Uterus (tissue), 4 donors: Measurements from ENCODE around the gene CCL16. TPM values are rescaled to one million over a fixed set of nuclear protein-coding genes. Genes with fewer than 3 reads are reported as not detected.

Experiments
- DNase-seq, 2 donors: peaks; one replicate each; pipeline ENCODE4 v3.0.0-alpha.2; 2019 to 2020
- H3K27ac ChIP-seq, 2 donors: fragments of 200-600 bp; sonication (generic); 1 replicate in 1 of 2; 2 replicates in 1 of 2; pipeline ENCODE4 v1.5.1; 2016 to 2018
- H3K27me3 ChIP-seq, 2 donors: fragments of 200-600 bp; sonication (generic); one replicate each; pipeline ENCODE4 v1.5.1; 2018 to 2019; ENCODE audit warnings: control low read depth in 1 of 2
- H3K36me3 ChIP-seq, 2 donors: fragments of 200-600 bp; sonication (generic); one replicate each; pipeline ENCODE4 v1.5.1; 2019; ENCODE audit warnings: control low read depth in 1 of 2
- H3K4me1 ChIP-seq, 2 donors: fragments of 200-600 bp; sonication (generic); one replicate each; pipeline ENCODE4 v1.5.1; 2018 to 2019; ENCODE audit warnings: control low read depth in 1 of 2
- H3K4me3 ChIP-seq, 2 donors: fragments of 200-600 bp; sonication (generic); 1 replicate in 1 of 2; 2 replicates in 1 of 2; pipeline ENCODE4 v1.5.1; 2018 to 2019; ENCODE audit warnings: mild to moderate bottlenecking in 1 of 2
- H3K9me3 ChIP-seq, 2 donors: fragments of 200-600 bp; sonication (generic); one replicate each; pipeline ENCODE4 v1.5.1; 2019; ENCODE audit warnings: control low read depth in 1 of 2
- CTCF ChIP-seq, 4 experiments: fragments of 200-600 bp in 2 of 4; fragments of 450-650 bp in 2 of 4; sonication (generic) in 2 of 4; IDR thresholded peaks; one replicate each; pipeline ENCODE4 v1.5.1; 2016 to 2019; ENCODE audit warnings: antibody characterized with exemption in 4 of 4, mild to moderate bottlenecking in 2 of 4, moderate library complexity in 1 of 4
- POLR2A ChIP-seq, 2 donors: fragments of 450-650 bp; IDR thresholded peaks; one replicate each; pipeline ENCODE4 v1.6.1; 2016; ENCODE audit warnings: antibody characterized with exemption in 2 of 2, mild to moderate bottlenecking in 1 of 2, moderate library complexity in 1 of 2
- intact Hi-C: fragments of 100-400 bp; cut with DNase I; formaldehyde crosslinking; loops from one replicate; pipeline ENCODE4 v1.15.1; 2023; ENCODE audit warnings: low total_unique reads
- total RNA-seq, 4 donors: library from RNA; depleted of rRNA in 3 of 4; stranded (reverse); fragments of >200 nt in 3 of 4; gene quantifications; one replicate each; pipeline versions ENCODE4 v1.1.0 to v1.2.4, GENCODE V29; 2014 to 2023
- donor health status: DM: yes; HTN: yes; CAD: no.

Gene CCL16
- total RNA-seq, 4 donors from 2014 or later = 1.6 TPM; not detected in 3

DNA sequence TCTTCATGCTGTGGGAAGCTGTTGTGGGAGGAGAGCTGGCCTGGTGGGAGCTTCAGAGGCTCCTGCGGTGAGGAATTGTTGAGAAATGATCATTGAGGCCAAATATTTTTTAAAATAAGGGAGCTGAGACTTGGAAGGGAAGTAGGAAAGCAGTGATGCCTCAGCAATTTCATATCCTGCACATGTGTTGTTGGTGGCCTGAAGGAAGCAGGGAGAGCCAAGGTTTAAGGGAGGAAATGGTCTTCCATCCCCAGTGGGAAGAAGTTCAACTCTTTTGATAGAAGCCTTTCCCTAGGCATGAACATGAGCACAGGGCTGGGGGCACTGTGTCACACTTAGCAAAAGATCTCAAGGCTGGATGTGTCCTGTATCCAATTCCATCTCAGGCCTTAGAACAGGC is 5.3 kb upstream of the CCL16 start, which contains the start of gene CCL14:
Gene CCL14, minus strand, starts transcription at position 87 of the 400 bp plus-strand sequence. Its CDS starts 80 bp downstream, at position 7.
- Histone ChIP-seq H3K36me3 (no peaks in the 10 kb centered on the region), H3K27me3 (no peaks in the 10 kb centered on the region), H3K27ac (peak within 1 kb of the TSS in 1 of 2 donors; percentile 34), H3K9me3 (no peaks in the 10 kb centered on the region), H3K4me3 (peak within 1 kb of the TSS in 1 of 2 donors; percentile 13), H3K4me1 (no peaks in the 10 kb centered on the region)
- intact Hi-C loops = no loop called here
- DNase-seq = no peak
- TF ChIP-seq POLR2A (IDR thresholded peaks at IDR 0.05) (no peak), CTCF (IDR thresholded peaks at IDR 0.05) (no peak)

GRCh38 chr17:35984140-35984539 is 2.8 kb upstream of the CCL16 start:
- DNase-seq = no peak
- Histone ChIP-seq H3K27ac (peak overlapping the region in 1 of 2 donors; percentile 33), H3K9me3 (no peaks in the 10 kb centered on the region), H3K27me3 (no peaks in the 10 kb centered on the region), H3K4me1 (no peaks in the 10 kb centered on the region), H3K36me3 (no peaks in the 10 kb centered on the region), H3K4me3 (no peak overlapping the region)
- no peak for TF ChIP-seq CTCF (IDR thresholded peaks at IDR 0.05)
- TF ChIP-seq POLR2A (IDR thresholded peaks at IDR 0.05) = no peak
- intact Hi-C loops = no loop called here

DNA sequence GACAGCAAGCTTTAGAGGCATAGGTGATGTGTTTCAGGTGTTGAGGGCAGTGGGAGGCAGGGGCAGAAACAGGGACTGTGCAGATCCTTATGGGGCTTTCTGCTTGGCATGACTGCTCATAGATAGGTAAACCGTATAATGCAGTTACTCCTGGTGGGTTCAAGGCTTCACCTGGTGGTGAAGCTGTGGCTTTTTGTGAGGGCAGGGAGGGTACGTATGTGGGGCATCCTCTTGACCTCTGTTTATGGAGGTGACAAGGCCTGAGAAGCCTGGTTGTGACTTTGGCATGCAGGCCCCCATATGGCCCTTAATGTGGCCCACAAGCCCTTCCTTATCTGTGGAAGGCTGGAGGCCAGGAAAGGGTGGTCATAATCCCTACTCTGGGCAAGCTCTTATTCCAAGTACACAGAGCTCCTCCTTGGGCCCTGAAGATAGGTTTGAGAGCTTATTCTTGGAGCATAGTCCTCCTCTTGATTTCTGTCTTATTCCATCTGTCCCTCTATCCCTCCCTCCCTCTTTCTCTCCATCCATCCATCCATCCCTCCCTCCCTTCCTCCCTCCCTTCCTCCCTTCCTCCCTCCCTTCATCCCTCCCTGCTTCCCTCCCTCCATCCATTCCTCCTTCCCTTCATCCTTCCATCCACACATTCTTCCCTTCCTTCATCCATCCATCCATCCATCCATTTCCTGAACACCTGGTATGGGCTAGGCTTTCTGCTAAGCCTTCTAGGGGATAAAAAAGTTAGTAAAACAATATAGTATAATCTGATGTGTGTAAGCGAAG is 1.3 kb upstream of the CCL16 start:
- TF ChIP-seq POLR2A (IDR thresholded peaks at IDR 0.05) (no peak), CTCF (IDR thresholded peaks at IDR 0.05) (no peak)

DNA sequence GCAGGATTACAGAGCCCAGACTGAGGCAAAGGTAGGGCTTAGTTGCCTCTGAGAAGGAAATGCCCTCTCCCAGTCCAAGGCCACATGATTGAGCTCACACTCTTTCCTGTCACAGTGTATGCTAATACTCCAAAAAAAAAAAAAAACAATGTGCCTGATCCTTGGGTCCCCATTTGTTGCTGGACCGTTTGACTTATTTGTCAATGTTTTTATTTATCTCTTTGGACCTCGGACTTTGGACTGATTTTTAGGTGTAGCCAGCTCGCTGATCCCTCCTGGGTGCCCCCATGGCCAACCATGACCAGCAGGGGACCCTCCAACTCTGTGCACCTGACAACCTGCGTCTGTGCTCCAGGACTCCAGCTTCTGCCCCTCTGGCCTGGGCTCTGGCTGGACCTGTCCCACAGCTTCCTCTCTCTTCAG is 622 bp upstream of the CCL16 start:
- no peaks in the 10 kb centered on the region for H3K9me3 ChIP-seq
- H3K4me1 ChIP-seq = no peaks in the 10 kb centered on the region
- DNase-seq = no peak
- intact Hi-C loops = no loop called here
- H3K4me3 ChIP-seq = no peak overlapping the region
- H3K27ac ChIP-seq = no peak overlapping the region
- H3K36me3 ChIP-seq = no peaks in the 10 kb centered on the region
- no peaks in the 10 kb centered on the region for H3K27me3 ChIP-seq
- TF ChIP-seq POLR2A (IDR thresholded peaks at IDR 0.05) = no peak

More for the DNA sequence above, 1.3 kb upstream of the CCL16 start:
- Histone ChIP-seq H3K27me3 (no peaks in the 10 kb centered on the region), H3K9me3 (no peaks in the 10 kb centered on the region), H3K4me1 (no peaks in the 10 kb centered on the region), H3K36me3 (no peaks in the 10 kb centered on the region), H3K4me3 (no peak overlapping the region), H3K27ac (no peak overlapping the region)
- no peak for DNase-seq
- intact Hi-C loops = no loop called here

GRCh38 chr17:35978346-35978745 is 3.0 kb downstream of the CCL16 start:
- H3K9me3 ChIP-seq = no peaks in the 10 kb centered on the region
- no peak for DNase-seq
- TF ChIP-seq CTCF (IDR thresholded peaks at IDR 0.05) = no peak
- TF ChIP-seq POLR2A (IDR thresholded peaks at IDR 0.05) = no peak
- H3K27me3 ChIP-seq = no peaks in the 10 kb centered on the region
- H3K36me3 ChIP-seq = no peaks in the 10 kb centered on the region
- H3K4me3 ChIP-seq = no peak overlapping the region
- intact Hi-C loops = no loop called here
- H3K27ac ChIP-seq = no peak overlapping the region
- H3K4me1 ChIP-seq = no peaks in the 10 kb centered on the region
